SHP77 (cell line): ENCODE measurements around the gene NMUR2.

Experiments used
- DNase-seq, 2 experiments: peaks; one replicate each; lab custom pipeline; 2025; lab: John Stamatoyannopoulos, UW

NMUR2 gene, protein sequence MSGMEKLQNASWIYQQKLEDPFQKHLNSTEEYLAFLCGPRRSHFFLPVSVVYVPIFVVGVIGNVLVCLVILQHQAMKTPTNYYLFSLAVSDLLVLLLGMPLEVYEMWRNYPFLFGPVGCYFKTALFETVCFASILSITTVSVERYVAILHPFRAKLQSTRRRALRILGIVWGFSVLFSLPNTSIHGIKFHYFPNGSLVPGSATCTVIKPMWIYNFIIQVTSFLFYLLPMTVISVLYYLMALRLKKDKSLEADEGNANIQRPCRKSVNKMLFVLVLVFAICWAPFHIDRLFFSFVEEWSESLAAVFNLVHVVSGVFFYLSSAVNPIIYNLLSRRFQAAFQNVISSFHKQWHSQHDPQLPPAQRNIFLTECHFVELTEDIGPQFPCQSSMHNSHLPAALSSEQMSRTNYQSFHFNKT

DNA sequence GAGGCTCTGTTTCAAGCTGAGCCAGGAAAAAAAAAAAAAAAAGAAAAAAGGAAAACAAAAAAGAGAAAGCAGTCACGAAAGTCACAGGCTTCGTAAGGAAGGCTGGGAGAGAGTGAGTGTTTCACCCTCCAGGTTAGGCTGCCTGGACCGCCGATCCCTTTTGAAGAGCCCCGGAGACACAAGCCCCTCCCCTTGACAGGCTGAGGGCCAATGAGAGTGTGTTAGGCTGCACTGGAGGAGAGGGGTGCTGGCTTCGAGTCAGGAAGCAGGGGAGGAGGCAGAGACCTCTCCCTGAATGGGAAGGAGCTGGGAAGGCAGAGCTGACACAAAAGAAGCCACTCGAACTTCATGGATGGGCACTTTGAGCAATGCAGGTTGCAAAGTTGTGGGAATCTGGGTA is at the start of gene NMUR2:
Gene NMUR2, minus strand, starts transcription at position 135 of the 400 bp plus-strand sequence. CDS start 166 bp downstream, outside the sequence.
- peak; percentile 73 to 78 for DNase-seq

DNA sequence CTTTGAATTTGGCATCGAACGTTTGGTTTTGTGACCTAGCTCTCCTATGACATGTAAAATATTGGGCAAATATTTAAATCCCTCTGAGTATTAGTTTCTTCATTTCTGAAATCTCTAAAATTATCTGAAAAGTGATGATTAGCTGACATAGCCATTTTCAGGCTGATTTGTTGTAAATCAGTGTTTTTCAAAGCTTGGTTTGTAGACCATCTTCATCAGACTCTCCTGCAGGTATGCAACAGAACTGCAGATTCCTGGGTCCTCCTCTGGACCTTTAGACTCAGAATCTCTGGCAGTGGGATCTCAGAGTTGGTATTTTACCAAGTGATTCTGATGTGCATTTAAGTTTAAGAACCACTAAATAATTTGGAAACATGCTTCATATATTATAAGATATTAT is 38.9 kb upstream of the NMUR2 start:
- no peak for DNase-seq

- DNase-seq: no peak
These were observed 34.7 kb upstream of the NMUR2 start for GRCh38 chr5:152439791-152440190.

DNA sequence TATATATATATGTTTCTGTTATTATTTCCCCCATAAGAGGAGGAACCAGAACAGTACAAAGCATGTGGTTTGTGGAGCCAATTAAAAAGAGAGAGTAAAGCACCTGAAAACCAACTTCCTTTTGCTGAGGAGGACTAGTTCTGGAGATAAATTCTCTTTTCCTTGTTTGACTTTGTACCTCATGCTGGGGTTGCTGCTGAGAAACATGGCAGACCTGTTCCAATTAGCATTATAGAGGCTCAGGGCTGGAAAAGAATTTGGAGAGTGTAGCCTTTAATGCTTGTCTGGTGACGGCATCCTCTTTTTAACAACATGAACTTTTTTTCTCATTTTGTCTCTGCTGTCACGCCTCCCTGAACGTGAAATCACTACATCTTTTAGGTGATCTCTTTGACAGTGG is 32.8 kb upstream of the NMUR2 start:
- DNase-seq: no peak

- no peak for DNase-seq
These were observed 22.6 kb upstream of the NMUR2 start for GRCh38 chr5:152427721-152428120.

GRCh38 chr5:152425083-152425482 is 20.0 kb upstream of the NMUR2 start:
- DNase-seq: no peak

DNA sequence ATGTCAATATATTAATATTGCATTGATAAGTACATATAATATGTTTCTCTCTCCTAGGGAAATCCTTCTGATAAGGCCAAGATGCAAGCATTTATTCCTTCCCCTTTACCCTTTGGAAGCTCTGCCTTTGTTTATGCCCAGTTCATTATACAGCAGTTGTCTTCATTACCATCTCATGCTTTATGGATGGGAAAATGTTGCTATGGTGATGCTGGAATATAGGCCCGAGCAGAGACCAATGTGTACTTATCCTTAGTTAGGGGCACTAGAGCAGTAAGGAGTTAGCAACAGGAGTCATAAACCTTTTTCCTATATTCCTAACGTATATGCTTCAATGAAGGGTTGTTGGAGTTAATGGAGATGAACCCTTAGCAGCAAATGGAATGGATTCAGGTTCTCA is 19.4 kb upstream of the NMUR2 start:
- no peak for DNase-seq

GRCh38 chr5:152422081-152422480 is 17.0 kb upstream of the NMUR2 start:
- DNase-seq: no peak

GRCh38 chr5:152412129-152412528 is 7.0 kb upstream of the NMUR2 start:
- no peak for DNase-seq

DNA sequence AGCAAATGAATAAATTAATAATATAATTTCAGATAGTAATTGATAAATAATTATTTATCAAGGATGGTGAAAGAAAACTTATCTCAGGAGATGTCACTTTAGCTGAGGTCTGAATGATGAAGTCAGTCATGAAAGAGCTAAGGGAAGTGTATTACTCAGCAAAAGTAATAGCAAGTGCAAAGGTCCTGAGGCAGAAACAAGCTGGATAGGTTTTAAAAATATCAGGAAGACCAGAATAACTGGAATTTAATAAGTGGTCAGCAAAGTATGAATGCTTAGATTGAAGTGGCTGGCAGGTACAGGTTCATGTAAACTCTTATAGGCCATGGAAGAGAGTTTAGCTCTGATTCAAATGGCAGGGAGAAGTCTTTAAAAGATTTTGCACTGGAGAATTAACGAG is 1.0 kb upstream of the NMUR2 start:
- no peak for DNase-seq

DNA sequence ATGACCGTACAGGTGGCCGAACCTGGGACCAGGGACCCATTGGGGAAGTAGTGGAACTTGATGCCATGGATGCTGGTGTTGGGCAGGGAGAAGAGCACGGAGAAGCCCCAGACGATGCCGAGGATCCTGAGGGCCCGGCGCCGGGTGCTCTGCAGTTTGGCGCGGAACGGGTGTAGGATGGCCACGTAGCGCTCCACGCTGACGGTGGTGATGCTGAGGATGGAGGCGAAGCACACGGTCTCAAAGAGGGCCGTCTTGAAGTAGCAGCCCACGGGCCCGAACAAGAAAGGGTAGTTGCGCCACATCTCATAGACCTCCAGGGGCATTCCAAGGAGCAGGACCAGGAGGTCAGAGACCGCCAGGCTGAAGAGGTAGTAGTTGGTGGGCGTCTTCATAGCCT is 585 bp downstream of the NMUR2 start:
- no peak for DNase-seq

GRCh38 chr5:152403046-152403445 is 2.0 kb downstream of the NMUR2 start:
- no peak for DNase-seq

DNA sequence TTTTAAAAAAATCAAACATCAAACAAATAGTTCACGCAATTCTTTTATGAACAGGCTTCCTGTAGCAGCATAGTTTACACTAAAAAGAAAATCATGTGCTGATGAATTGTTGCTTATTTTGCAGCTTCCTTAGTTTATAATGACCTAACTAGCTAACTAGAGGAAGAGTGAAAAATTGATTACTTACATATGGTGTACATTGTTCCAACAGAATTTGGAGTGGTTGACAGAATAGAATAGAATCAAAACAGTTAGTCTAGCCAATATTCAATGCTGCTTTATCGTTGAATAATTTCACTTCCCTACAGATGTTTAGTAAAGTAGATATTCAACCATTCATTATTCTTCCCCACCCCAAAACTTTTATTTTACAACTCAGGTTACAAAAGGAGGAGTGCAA is 4.2 kb downstream of the NMUR2 start:
- DNase-seq: no peak

GRCh38 chr5:152397581-152397980 is 7.5 kb downstream of the NMUR2 start:
- DNase-seq: no peak

DNA sequence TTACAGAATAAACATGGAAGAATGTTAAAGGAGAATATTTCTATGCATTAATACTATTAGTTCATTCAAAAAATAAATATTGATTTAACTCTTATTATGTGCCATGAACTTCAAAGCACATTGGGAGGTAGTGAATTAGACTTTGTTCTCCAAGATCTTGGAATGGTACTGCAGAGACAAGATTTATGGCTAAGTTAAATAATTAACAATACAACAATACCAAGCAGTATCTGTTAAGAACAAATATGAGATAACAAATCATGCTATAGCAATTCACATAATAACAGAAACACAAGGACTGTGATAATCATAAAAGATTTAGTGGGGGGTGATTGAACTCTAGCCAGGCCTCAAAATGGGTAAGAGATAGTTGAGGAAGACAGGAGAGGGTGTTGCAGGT is 11.6 kb downstream of the NMUR2 start:
- DNase-seq: no peak

- no peak for DNase-seq
These were observed 15.8 kb downstream of the NMUR2 start for GRCh38 chr5:152389208-152389849.

DNA sequence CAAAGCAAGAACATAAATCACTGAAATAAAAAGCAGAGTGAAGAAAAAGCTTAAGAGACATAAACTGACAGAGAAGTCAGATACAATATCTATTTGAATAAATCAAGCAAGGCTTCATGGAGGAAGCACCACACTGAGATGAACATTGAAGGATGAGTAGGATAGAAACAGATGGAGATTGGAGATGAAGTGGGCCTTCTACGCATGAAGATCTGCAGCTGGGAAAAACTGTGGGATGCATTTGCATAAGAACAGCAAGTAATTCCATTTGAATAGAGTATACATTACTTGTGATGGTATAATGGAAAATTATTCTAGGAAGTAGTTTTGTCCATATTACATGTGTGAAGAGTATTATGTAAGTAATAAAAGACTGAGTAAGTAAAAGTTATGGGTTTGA is 16.5 kb downstream of the NMUR2 start:
- DNase-seq: no peak

- DNase-seq: no peak
These were observed 24.5 kb downstream of the NMUR2 start for GRCh38 chr5:152380415-152381123.

DNA sequence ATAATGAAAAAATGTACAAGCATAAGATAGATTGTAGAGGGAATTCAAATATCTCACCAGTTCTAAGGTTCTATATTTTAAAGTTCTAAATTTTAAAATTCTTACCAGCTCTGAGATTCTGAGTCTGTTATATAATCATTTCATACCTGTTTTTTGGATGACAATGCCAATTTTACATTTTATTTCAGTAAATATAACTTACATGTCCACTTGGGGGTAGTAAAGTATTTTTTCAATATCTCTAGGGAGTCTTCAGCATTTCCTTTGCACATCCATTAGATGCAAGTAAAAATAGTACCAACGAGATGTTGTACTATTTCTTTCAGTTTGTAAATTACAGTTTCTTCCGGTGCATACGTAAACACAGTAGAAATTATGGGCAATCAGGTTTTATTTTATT is 25.7 kb downstream of the NMUR2 start:
- DNase-seq: no peak

- no peak for DNase-seq
These were observed 26.3 kb downstream of the NMUR2 start for GRCh38 chr5:152378730-152379129.

GRCh38 chr5:152376886-152377285 is 28.2 kb downstream of the NMUR2 start:
- DNase-seq: no peak

- no peak for DNase-seq
These were observed 30.3 kb downstream of the NMUR2 start for GRCh38 chr5:152374711-152375275.

DNA sequence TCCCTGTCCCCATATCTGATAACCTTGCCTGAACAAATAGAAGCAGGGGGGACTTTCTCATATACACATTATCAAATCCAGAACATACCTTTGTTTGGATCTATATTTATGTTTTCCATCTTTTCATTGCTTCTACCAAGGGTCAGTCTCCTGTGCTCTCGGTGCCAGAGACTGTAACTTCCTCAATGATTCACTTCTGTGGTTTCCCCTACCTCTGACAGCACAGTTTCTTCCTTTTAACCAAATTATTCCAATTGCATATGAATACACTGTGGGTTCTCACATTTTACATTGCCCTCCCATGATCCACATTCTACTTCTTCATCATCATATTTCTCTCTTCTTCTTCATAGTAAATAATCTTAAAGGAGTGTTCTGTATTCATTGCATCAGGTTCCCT is 32.2 kb downstream of the NMUR2 start:
- DNase-seq: no peak
